HG03095 (cell line): Measurements from ENCODE around the gene ANKS3.

Source experiments
- ATAC-seq: cut with Tn5 transposase; IDR thresholded peaks from one replicate; pipeline ENCODE4 v1.9.1; 2021; ENCODE audit warnings: moderate library complexity; ENCODE audit not compliant: unreplicated experiment

The ANKS3 gene

GRCh38 chr16:4697848-4698291, 36.2 kb downstream of the ANKS3 start:
- no peak for ATAC-seq

- no peak for ATAC-seq
These were observed 36.9 kb downstream of the ANKS3 start for GRCh38 chr16:4696905-4697847.

GRCh38 chr16:4696172-4696904, 37.7 kb downstream of the ANKS3 start:
- no peak for ATAC-seq

GRCh38 chr16:4695473-4696171, 38.4 kb downstream of the ANKS3 start:
- ATAC-seq: no peak

GRCh38 chr16:4694642-4695451, 39.2 kb downstream of the ANKS3 start:
- no peak for ATAC-seq

- ATAC-seq: no peak
These were observed 40.0 kb downstream of the ANKS3 start for GRCh38 chr16:4693956-4694641.

GRCh38 chr16:4693296-4693955, 40.6 kb downstream of the ANKS3 start, which contains the start of gene NUDT16L1:
Gene NUDT16L1, plus strand, starts transcription at chr16:4693562. Its CDS starts 165 bp downstream, at chr16:4693727.
- ATAC-seq: peak; percentile 93

GRCh38 chr16:4692460-4693295, 41.4 kb downstream of the ANKS3 start:
- peak; percentile 10 for ATAC-seq

- no peak for ATAC-seq
These were observed 42.2 kb downstream of the ANKS3 start for GRCh38 chr16:4691666-4692412.

GRCh38 chr16:4690946-4691665, 43.0 kb downstream of the ANKS3 start:
- no peak for ATAC-seq

- ATAC-seq: no peak
These were observed 44.0 kb downstream of the ANKS3 start for GRCh38 chr16:4689864-4690704.

GRCh38 chr16:4689091-4689671, 44.9 kb downstream of the ANKS3 start:
- ATAC-seq: no peak

GRCh38 chr16:4688674-4689045, 45.4 kb downstream of the ANKS3 start:
- no peak for ATAC-seq

GRCh38 chr16:4687946-4688673, 46.0 kb downstream of the ANKS3 start:
- ATAC-seq: no peak

GRCh38 chr16:4687416-4687815, 46.7 kb downstream of the ANKS3 start:
- ATAC-seq: no peak
